ENCODE data around the gene SIKE1.
"Not testable (repeated sequence)": the region's sequence is repeated elsewhere in the genome, so short reads cannot be mapped to it uniquely, and the experiment has no call there.

Gene SIKE1

DNA sequence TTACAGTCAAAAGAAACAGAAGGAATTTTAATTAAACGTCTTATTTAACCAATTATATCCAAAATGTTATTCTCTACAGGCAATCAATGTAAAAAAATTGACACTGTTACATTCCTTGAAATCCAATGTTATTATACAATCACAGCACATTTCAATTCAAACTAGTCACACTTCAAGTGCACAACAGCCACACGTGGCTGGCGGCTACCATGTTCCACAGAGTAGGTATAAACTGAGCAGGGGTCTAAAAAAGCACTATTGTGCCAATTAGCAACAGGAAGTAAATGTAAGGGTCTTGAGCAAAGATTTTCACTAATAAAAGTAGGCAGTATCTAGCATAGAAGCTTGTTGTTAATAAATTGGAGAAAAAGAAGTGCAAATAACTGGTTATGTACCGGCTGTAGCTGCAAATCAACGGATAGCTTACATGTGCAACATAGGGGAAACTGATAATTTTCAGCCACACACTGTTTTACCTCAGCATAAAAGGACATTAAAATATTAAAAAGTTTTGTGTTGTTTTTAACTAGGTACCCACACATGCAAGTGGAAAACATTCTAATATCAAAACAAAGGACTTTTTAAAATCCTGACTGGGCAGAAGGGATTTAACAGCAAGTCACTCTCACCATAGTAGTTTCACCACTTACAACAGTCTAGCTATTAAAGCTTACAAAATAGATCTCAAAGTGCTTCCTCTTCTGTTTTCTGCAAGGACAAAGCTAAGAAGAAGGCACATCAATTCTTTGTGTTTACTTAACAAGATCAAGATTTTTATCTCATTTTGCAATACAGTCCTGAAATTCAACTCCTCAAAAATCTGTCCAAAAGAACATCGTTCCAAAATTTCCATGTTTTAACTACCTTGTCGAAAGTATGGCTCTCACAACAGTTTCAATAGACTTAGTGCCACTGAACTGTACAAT, 25.2 kb downstream of the SIKE1 start:
- no peak for DNase-seq (ENCODE audit: low spot score)

DNA sequence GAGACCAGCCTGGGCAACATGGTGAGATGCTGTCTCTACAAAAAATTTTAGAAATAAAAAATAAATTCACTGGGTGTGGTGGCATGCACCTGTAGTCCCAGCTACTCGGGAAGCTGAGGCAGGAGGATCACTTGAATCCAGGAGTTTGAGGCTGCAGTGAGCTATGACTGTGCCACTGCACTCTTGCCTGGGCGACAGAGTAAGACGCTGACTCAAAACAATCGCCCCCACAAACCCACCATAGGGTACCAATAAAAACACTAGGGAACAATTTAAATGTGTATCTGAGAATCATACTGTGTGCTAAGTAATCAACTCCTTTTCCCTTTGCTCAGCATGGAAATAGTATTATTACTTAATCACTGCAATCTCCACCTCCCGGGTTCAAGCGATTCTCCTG, 26.8 kb downstream of the SIKE1 start:
- not testable (repeated sequence) for DNase-seq (ENCODE audit: low spot score)

GRCh38 chr1:114753143-114753542, 27.3 kb downstream of the SIKE1 start:
- no peak for DNase-seq (ENCODE audit: low spot score)

GRCh38 chr1:114750780-114751179, 29.7 kb downstream of the SIKE1 start:
- DNase-seq (ENCODE audit: low spot score), result no peak

- no peak for DNase-seq (ENCODE audit: low spot score)
Measured at GRCh38 chr1:114749835-114750234, 30.6 kb downstream of the SIKE1 start.

DNA sequence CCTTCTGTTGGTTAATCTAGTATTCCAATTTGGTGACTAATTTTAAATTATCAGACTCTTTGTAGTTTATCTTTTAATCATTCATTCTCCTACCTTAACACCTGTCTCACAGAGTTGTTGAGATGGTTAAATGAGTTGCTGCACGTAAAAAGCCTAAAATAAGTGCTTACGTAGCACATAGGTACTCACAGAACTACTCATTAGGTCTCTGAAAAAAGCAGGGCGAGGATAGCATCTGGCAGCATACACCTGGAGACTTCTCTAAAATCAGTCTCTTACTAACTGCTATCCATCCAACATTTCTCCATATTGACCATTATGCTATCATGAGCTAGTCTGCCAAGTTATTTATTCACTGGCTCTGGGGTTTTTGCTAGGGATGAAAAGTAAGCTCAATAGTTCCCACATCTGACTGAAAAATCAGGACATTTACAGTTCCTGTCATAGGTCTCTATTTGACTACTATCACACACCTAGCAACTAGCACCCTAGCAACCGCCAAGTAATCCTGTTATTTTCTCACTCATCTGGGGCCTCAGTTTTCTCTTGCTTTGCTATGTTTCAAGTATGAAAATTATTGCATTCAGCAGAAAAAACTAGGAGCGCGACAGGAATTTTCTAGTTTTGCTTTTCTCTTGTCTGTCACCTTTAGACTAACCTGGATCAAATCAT, 33.9 kb downstream of the SIKE1 start:
- DNase-seq (ENCODE audit: low spot score), result no peak

GRCh38 chr1:114745291-114745690, 35.2 kb downstream of the SIKE1 start:
- DNase-seq (ENCODE audit: low spot score), result no peak

DNA sequence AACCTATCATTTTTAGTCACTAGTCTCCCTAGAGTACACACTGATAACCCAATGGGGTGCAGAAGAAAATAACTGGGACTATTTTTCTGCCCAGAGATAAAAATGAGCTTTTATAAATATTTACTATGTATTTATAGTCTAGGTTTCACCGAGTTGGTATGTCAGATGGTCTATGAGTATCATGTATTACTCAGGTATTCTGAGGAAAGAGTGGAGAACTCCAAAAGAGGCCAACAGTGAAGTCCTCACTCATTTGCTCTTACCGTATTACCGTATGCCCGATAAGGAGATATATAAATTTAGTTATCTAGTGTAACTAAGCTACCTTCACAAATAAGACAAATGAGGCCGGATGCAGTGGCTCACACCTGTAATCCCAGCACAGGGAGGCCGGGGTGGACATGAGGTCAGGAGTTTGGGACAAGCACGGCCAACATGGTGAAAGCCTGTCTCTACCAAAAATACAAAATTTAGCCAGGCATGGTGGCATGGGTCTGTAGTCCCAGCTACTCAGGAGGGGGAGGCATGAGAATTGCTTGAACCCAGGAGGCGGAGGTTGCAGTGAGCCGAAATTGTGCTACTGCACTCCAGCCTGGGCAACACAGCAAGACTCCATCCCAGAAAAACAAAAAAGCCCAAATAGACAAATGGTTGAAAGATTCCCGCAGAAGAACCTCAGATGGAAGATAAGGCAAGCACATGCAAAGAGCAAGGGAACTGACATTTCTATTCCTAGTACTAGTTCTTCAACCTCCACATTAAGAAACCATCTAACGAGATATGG, 38.3 kb downstream of the SIKE1 start:
- no peak for DNase-seq (ENCODE audit: low spot score)

DNA sequence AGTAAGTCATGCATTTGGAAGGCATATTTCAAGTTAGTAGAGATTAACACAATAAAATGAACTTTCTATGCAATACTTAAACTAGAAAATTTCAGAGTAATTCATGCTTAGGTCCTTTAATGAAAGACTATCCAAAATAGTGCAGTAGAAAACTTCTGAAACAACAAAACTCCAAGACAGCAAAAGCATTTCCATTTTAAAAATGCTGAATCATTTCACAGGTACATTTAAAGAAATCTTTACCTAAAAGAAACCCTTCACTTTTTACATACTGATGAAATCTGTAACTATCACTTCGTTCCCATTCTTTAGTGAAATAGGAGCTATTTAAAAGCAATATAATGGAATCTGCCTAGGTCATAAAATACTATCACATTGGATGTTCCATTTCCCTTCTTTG, 40.2 kb downstream of the SIKE1 start:
- DNase-seq (ENCODE audit: low spot score), result no peak

DNA sequence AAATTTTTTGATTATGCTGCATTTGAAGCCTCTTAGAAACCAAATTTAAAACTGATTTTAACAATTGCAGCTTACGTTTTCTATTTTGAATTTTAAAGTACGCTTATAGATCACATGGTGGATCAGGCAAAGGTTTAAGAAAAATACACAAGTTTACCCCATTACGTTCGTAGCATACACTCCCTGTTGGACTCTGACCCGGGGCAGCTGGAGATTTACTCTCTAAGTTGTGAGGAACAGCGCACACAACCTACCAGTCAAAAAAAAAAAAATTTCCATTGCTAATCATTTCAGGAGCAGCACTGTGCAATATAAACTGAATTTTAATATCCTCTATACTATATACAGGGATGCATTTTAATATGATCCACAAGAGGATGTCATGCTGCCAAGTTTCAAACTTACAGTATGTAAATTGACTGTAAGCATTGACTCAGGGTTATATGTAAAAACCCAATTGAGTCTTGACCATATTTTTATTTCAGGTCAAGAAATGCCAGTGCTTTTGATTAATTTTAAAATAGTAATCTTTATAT, 43.1 kb downstream of the SIKE1 start:
- no peak for DNase-seq (ENCODE audit: low spot score)

- DNase-seq (ENCODE audit: low spot score), result no peak
Measured at GRCh38 chr1:114735479-114735878, 45.0 kb downstream of the SIKE1 start.

- peak; percentile 12 for DNase-seq (ENCODE audit: low spot score)
Measured at GRCh38 chr1:114729782-114730181, 50.7 kb downstream of the SIKE1 start.

DNA sequence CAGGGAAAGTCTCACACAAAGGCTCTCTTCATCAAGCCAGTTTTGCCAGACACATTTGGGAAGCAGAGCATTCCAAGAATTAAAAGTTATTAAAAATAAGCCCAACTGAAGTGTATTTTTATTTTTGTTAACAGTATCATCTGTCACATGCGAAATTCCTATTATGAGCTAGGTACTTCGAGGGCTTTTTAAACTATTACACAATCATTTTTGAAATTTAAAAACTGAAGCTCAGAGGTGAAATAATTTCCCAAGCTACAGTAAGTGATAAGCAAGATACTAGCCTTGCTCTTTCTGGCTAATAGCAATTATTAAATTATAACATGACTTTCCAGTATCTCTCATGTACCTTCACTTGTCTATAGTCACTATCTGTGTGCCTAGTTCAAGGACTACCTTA, 51.9 kb downstream of the SIKE1 start:
- no peak for DNase-seq (ENCODE audit: low spot score)

DNA sequence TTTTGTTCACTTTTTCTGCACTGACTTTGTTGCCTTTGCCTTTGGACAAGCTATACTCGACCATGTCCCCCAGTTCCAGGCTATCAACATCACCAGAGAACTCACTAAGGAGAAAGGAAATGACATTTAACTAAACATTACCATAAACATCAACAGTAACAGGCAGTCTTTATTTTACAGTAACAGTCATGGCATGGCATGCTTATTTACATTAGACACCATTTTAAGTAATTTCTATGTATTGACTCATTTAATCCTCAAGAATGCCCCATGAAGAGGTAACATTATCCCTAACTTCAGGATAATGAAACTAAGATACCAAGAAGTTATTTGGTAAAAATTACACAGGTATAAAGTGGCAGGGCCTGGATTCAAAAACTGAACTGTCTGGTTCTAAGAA, 55.3 kb downstream of the SIKE1 start:
- DNase-seq (ENCODE audit: low spot score), result no peak

GRCh38 chr1:114723915-114724314, 56.6 kb downstream of the SIKE1 start:
- DNase-seq (ENCODE audit: low spot score), result peak; percentile 5

- no peak for DNase-seq (ENCODE audit: low spot score)
Measured at GRCh38 chr1:114723457-114723856, 57.0 kb downstream of the SIKE1 start.

DNA sequence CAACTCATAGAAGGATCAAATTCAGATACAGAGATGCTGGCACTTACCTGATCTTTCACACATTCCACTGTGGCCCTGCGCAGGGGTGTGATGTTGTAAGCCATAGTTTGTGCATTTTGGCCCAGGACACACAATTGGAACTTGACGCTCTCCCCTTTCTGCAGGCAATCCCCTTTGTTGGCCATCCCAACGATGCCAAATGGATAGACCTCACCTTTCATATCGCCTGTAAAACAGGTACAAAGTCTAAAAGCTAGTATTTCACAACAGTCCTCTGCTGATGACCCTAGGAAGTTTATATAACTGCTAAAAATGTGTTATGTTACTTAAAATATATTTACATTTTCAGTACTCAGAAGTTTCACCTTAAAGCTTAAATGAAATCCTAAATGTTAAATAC, 60.0 kb downstream of the SIKE1 start:
- no peak for DNase-seq (ENCODE audit: low spot score)
